Breast epithelium (tissue), 3 donors: ENCODE measurements around the gene PRLR.

Experiments
- CTCF ChIP-seq, 3 donors: fragments of 450-650 bp; IDR thresholded peaks; one replicate each; pipeline ENCODE4 v1.5.1; 2016 to 2017; ENCODE audit warnings: antibody characterized with exemption in 3 of 3, mild to moderate bottlenecking in 3 of 3, moderate library complexity in 3 of 3
- POLR2A ChIP-seq: fragments of 450-650 bp; IDR thresholded peaks from one replicate; pipeline ENCODE4 v1.6.1; 2016; ENCODE audit warnings: antibody characterized with exemption, mild to moderate bottlenecking, moderate library complexity
- POLR2AphosphoS5 ChIP-seq, 3 donors: sonication (generic); formaldehyde crosslinking; IDR thresholded peaks; one replicate each; pipeline ENCODE4 v1.6.1; 2017; ENCODE audit warnings: antibody characterized with exemption in 3 of 3

- TF ChIP-seq CTCF (IDR thresholded peaks at IDR 0.05) (no peak), POLR2A (no peak), POLR2AphosphoS5 (IDR thresholded peaks at IDR 0.05) (no peak)
Measured at GRCh38 chr5:35195472-35195852, 34.8 kb downstream of the PRLR start.
